Measurements from ENCODE around the gene ACTG2. TPM values are rescaled to one million over a fixed set of nuclear protein-coding genes. Genes with fewer than 3 reads are reported as not detected.

ACTG2 gene
- total RNA-seq (2014; rRNA removed; shearing (Covaris generic)) = not detected in 2 replicates

DNA sequence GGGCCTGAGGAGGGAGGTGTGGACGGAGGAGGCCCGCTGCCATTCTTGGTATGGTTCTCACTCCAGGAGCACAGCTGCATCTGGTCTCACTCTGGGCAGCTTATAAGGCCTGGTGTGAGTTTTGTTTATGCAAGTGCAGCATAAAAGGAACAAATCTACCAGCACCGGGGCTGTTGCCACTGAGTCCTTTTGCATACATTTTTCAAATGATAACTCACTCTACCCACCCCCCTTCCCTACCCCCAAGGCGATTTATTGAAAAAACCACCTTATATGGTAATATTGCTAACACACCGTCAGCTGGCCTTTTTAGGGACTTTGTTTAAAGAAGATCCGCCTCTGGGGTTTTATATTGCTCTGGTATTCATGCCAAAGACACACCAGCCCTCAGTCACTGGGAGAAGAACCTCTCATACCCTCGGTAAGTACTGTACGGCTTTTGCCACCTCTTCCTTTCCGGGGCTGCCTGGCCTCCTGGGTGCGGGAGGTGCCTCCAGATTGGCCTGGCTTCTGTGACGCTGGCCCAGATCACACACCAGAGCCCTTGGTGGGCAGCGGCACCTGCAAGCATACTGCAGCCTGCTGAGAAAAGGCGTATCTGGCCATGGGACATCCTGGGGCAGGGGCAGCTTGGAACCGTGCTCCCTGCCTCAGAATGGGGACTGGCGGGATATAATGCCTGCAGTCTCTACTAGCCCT lies at the start of gene ACTG2:
Gene ACTG2, plus strand, starts transcription at position 378 of the 699 bp plus-strand sequence. CDS start 8,304 bp downstream, outside the sequence.

GRCh38 chr2:73926493-73927327 lies 33.9 kb downstream of the ACTG2 start, which contains the start of gene DGUOK:
Gene DGUOK (plus strand): TSS chr2:73926880. CDS start chr2:73926911, 31 bp downstream.

Small RNA genes lying within 50 kb of the gene (small RNA-seq; reads per million reads assigned to genes)
- 0.13 reads per million for gene RNA5SP97

Other genes with a start within 250 kb of the ACTG2 start
- 57.1 and 63.8 TPM in 2 replicates for gene TPRKB, start 155.7 kb upstream of the ACTG2 start, total RNA-seq (2014; rRNA removed; shearing (Covaris generic))
- gene DUSP11, start 112.9 kb upstream of the ACTG2 start, total RNA-seq (2014; rRNA removed; shearing (Covaris generic)) = 18.6 and 21.5 TPM in 2 replicates
- not detected in 2 replicates for gene C2orf78, start 108.8 kb upstream of the ACTG2 start, total RNA-seq (2014; rRNA removed; shearing (Covaris generic))
- 39.0 and 45.7 TPM in 2 replicates for gene STAMBP, start 64.0 kb upstream of the ACTG2 start, total RNA-seq (2014; rRNA removed; shearing (Covaris generic))
- gene DGUOK, start 33.9 kb downstream of the ACTG2 start, total RNA-seq (2014; rRNA removed; shearing (Covaris generic)) = 62.6 and 63.8 TPM in 2 replicates
- 9.0 and 10.4 TPM in 2 replicates for gene TET3, start 91.9 kb downstream of the ACTG2 start, total RNA-seq (2014; rRNA removed; shearing (Covaris generic))